Measurements from ENCODE around the gene TOR1AIP2.

DNA sequence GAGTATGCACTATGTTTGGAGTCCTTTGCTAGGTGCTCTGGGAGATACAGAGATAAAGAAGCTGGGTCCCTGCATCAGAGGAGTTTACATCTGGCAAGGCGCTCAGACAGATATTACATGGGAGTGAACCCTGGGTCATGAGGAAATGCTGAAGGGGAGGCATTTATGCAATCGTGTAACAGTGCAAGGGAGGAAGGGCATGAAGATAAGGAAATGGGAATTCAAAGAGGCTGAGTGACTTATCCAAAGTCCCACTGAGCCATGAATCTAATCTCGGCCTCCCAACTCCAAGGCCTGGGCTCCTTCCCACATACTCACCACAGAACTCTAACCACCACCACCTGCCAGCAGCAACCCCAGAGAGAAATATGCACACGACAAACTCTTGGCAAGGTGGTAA, 82.9 kb downstream of the TOR1AIP2 start:
- TF ChIP-seq, protein P1, sequence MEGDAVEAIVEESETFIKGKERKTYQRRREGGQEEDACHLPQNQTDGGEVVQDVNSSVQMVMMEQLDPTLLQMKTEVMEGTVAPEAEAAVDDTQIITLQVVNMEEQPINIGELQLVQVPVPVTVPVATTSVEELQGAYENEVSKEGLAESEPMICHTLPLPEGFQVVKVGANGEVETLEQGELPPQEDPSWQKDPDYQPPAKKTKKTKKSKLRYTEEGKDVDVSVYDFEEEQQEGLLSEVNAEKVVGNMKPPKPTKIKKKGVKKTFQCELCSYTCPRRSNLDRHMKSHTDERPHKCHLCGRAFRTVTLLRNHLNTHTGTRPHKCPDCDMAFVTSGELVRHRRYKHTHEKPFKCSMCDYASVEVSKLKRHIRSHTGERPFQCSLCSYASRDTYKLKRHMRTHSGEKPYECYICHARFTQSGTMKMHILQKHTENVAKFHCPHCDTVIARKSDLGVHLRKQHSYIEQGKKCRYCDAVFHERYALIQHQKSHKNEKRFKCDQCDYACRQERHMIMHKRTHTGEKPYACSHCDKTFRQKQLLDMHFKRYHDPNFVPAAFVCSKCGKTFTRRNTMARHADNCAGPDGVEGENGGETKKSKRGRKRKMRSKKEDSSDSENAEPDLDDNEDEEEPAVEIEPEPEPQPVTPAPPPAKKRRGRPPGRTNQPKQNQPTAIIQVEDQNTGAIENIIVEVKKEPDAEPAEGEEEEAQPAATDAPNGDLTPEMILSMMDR (IDR thresholded peaks at IDR 0.05) = no peak
- TF ChIP-seq POLR2A (IDR thresholded peaks at IDR 0.05) = no peak
